ENCODE data around the gene PTGIR.
A peak's percentile ranks its signal among the peaks of the same experiment; 100 is the strongest.

The PTGIR gene

DNA sequence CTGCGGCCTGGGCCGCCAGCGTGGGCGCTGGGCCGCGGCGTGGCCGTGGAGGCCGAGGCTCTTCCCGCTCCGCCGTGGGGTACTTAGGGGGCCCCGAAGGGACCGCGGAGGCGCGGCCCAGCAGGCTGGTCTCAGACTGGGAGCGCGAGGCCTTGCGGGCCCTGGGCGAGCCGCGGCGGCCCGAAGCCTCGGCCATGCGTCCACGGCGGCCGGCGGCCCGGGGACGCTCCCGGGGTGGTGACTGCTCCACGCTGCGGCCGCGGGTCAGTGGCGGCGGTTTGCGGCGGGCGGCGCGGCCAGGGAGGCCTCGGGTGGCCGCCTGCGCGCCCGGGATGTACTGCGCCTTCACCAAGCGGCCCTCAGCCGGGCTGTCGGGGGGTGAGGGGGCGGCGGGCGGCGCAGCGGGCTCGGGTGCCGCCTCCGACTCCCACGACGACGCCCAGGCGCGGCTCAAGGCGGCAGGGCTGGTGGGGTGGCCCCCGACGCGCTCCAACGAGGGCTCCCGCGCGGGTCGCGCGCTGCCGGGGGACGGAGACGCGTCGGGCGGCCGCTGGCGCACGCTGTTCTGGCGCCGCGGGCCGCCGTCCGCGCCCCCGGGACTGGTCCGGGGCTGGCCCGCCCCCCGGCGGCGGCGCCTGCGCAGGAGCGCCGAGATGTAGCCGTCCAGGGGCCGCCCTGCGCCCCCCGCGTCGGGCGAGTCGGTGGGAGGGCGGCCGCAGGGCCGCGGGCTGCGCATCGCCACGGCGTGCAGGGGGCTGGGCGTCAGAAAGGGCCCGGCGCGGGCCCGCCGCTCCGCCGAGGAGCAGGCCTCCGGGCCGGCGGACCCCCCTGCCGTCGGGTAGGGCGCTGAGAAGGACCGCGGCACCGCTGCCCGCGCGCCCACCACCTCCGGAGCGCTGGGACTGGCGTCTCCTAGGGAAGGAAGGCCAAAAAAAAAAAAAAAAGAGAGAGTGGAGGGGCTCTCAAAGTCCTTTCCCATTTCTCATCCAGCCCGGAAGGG, 24.4 kb upstream of the PTGIR start:
- ATAC-seq = peak; percentile 36
- Mint-ChIP-seq H3K27me3 (peaks cover 72% of the 10 kb centered on the region), H3K27ac (no peak overlapping the region), H3K4me3 (no peak overlapping the region), H3K4me1 (peaks cover 9% of the 10 kb centered on the region), H3K36me3 (peaks cover 13% of the 10 kb centered on the region), H3K9me3 (peaks cover 6% of the 10 kb centered on the region)

- Mint-ChIP-seq H3K4me1 (peaks cover 9% of the 10 kb centered on the region), H3K36me3 (peaks cover 13% of the 10 kb centered on the region), H3K9me3 (peaks cover 6% of the 10 kb centered on the region), H3K27ac (no peak overlapping the region), H3K4me3 (peak overlapping the region; percentile 3), H3K27me3 (peaks cover 64% of the 10 kb centered on the region)
- peak; percentile 20 for ATAC-seq
Observed at GRCh38 chr19:46648060-46648960, 23.4 kb upstream of the PTGIR start.

DNA sequence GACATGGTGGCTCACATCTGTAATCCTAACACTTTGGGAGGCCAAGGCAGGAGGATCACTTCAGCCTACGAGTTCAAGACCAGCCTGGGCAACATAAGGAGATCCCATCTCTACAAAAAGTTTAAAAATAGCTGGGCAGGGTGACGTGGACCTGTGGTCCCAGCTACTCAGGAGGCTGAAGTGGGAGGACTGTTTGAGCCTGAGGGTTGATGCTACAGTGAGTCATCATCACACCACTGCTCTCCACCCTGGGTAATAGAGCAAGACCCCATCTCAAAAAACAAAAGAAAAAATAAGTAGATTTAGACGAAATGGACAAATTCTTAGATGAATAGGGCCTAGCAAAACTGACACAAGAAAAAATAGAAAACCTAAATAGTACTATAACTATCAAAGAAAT, 21.5 kb upstream of the PTGIR start:
- no peak for ATAC-seq
- H3K9me3 Mint-ChIP-seq = peaks cover 6% of the 10 kb centered on the region
- H3K4me3 Mint-ChIP-seq = no peak overlapping the region
- H3K27me3 Mint-ChIP-seq = peaks cover 62% of the 10 kb centered on the region
- H3K36me3 Mint-ChIP-seq = peaks cover 13% of the 10 kb centered on the region
- peaks cover 9% of the 10 kb centered on the region for H3K4me1 Mint-ChIP-seq
- no peak overlapping the region for H3K27ac Mint-ChIP-seq

GRCh38 chr19:46644720-46645119, 19.8 kb upstream of the PTGIR start:
- no peak for ATAC-seq
- Mint-ChIP-seq H3K27me3 (peaks cover 54% of the 10 kb centered on the region), H3K36me3 (peaks cover 8% of the 10 kb centered on the region), H3K4me3 (no peak overlapping the region), H3K27ac (no peak overlapping the region), H3K4me1 (peaks cover 9% of the 10 kb centered on the region), H3K9me3 (peaks cover 6% of the 10 kb centered on the region)

DNA sequence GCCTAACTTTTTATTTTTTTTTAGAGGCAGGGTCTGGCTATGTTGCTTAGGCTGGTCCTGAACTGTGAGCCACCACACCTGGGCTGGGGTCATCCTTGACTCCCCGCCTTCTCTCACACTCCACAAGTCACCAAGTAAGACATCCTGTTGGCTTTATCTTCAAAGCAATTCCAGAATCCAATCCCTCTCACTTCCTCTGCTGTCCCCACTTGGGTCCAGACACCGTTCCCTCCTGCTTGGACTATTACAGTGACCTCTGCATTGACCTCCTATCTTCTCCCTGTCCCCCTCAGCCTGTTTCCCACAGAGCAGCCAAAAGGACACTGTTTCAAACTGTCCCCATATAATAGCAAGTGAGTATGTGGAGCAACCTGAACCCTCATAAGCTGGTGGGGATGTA, 15.8 kb upstream of the PTGIR start:
- H3K27me3 Mint-ChIP-seq = peaks cover 30% of the 10 kb centered on the region
- no peaks in the 10 kb centered on the region for H3K9me3 Mint-ChIP-seq
- H3K36me3 Mint-ChIP-seq = no peaks in the 10 kb centered on the region
- H3K27ac Mint-ChIP-seq = no peak overlapping the region
- no peaks in the 10 kb centered on the region for H3K4me1 Mint-ChIP-seq
- no peak overlapping the region for H3K4me3 Mint-ChIP-seq
- no peak for ATAC-seq

DNA sequence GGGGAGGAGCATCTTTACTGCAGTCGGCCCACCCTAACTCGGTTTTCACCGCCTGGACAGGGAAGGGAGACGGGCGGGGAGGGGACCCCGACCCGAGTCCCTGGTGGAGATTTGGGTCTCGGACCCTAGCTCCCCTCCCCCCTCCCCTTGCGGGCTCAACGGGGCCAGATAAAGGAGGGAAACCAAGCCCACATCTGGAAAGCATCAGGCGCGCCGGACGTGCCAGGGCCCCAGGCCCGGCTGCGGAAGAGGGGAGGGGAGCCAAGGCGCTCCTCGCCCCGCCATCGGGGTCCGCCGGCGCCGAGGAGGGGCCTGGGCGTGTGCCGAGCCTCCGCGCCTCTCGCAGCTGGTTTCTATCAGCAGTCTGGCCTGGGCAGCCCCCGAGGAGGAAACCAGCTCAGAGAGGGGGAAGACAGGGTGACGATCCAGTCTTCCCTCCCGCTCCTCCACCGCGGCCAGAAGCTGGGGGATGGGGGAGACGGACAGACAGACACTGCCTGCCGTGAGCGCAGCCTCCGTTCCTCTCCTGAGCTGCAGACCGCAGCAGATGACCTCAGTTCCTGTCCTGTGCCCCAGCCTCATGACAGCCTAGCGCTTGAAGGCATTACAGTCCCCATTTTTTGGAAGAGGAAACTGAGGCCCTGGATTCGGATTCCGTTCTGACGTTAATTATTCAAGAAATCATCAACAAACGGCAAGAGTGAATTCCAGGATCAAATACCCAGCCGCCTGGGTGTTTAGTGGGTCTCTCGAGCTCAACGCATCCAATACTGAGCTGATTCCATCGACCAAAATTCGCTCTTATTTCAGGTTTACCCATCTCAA, 14.7 kb upstream of the PTGIR start:
- no peaks in the 10 kb centered on the region for H3K9me3 Mint-ChIP-seq
- H3K36me3 Mint-ChIP-seq = no peaks in the 10 kb centered on the region
- no peaks in the 10 kb centered on the region for H3K4me1 Mint-ChIP-seq
- no peak for ATAC-seq
- peaks cover 21% of the 10 kb centered on the region for H3K27me3 Mint-ChIP-seq
- no peak overlapping the region for H3K27ac Mint-ChIP-seq
- H3K4me3 Mint-ChIP-seq = no peak overlapping the region

DNA sequence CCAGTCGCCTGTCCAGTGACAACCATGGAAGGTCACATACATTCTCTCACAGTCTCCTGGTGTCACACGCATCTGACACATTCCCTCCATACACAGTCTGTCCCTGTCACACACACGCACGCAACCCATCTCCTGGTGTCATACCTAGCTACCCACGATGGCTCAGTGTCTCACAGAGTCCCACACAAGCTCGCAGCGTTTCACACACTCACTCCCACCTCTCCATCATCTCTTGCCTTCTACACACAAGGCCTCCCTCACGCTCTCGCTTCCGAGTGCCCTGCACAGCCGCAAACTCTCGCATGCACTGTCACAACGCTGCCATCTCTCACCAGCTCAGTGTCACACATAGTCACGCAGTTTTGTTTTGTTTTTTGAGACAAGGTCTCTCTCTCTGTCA, 12.3 kb upstream of the PTGIR start:
- Mint-ChIP-seq H3K4me3 (no peak overlapping the region), H3K36me3 (peaks cover 8% of the 10 kb centered on the region), H3K27me3 (peaks cover 9% of the 10 kb centered on the region), H3K27ac (no peak overlapping the region), H3K4me1 (peaks cover 8% of the 10 kb centered on the region), H3K9me3 (no peaks in the 10 kb centered on the region)
- no peak for ATAC-seq

GRCh38 chr19:46635920-46636761, 11.3 kb upstream of the PTGIR start, which contains the start of gene GNG8:
TSS of gene GNG8 (minus strand) at chr19:46636202. CDS start at chr19:46634682, 1,520 bp downstream.
- Mint-ChIP-seq H3K4me1 (peaks cover 16% of the 10 kb centered on the region), H3K27me3 (peaks cover 8% of the 10 kb centered on the region), H3K4me3 (peak within 1 kb of the TSS; percentile 85), H3K36me3 (peaks cover 19% of the 10 kb centered on the region), H3K27ac (no peak within 1 kb of the TSS), H3K9me3 (no peaks in the 10 kb centered on the region)
- peak; percentile 28 for ATAC-seq

DNA sequence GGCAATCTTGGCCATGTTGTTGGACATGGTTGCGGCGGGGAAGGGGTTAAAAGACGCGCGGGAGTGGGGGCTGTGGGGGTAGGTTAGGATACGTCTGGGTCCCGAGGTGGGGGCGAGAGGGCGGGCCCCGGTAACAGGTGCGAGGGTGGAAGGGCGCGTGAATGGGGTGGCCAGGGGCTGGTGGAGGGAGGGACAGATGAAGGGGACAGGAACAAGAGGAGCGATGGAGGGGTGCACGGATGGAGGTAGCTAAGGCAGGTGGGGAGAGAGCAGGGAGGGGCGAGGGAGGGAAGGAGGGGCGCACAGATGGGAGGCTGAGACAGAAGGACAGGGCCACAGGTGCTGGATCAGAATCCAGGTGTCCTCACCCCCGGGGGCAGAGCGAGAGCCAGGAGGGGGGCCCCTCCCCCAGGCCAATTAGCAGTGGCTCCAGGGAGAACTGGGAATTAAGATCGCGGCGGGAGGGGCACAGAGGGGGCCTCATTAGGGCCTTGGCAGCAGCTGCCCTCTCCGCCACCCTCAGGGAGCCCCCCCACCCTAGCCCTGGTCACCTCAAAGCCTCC, 9.8 kb upstream of the PTGIR start:
- H3K4me1 Mint-ChIP-seq = peaks cover 22% of the 10 kb centered on the region
- H3K36me3 Mint-ChIP-seq = peaks cover 20% of the 10 kb centered on the region
- H3K4me3 Mint-ChIP-seq = peak overlapping the region; percentile 85
- H3K9me3 Mint-ChIP-seq = no peaks in the 10 kb centered on the region
- peak; percentile 6 for ATAC-seq
- H3K27ac Mint-ChIP-seq = no peak overlapping the region
- no peaks in the 10 kb centered on the region for H3K27me3 Mint-ChIP-seq

DNA sequence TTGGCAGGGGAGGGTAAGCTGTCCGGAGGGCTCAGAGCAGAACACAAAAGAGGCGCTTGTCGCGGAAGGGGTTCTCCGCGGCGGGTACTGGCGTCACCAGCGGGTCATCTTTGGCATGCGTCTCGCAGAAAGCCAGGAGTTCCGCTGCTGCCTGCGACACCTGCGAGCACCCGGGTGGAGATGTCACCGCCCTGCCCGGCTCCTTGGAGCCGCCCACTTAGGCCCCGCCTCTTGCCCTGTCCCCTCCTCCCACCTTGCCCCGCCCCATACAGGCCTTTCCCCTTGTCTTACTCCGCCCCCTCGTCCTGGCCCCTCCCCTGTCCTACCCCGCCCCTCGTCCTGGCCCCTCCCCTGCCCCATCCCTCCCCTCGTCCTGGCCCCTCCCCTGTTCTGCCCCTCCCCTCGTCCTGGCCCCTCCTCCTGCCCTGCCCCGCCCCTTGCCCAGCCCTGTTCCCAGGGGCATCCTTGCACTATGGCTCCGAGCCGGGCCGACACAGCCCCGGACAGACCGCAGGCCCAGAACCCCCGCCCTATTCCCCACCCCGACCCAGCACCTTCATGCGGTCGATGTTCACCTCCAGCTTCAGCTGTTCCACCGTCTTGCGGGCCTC, 9.3 kb upstream of the PTGIR start:
- H3K4me1 Mint-ChIP-seq = peaks cover 23% of the 10 kb centered on the region
- peaks cover 20% of the 10 kb centered on the region for H3K36me3 Mint-ChIP-seq
- H3K4me3 Mint-ChIP-seq = peak overlapping the region; percentile 85
- no peaks in the 10 kb centered on the region for H3K27me3 Mint-ChIP-seq
- no peak overlapping the region for H3K27ac Mint-ChIP-seq
- peak; percentile 81 for ATAC-seq
- H3K9me3 Mint-ChIP-seq = no peaks in the 10 kb centered on the region

DNA sequence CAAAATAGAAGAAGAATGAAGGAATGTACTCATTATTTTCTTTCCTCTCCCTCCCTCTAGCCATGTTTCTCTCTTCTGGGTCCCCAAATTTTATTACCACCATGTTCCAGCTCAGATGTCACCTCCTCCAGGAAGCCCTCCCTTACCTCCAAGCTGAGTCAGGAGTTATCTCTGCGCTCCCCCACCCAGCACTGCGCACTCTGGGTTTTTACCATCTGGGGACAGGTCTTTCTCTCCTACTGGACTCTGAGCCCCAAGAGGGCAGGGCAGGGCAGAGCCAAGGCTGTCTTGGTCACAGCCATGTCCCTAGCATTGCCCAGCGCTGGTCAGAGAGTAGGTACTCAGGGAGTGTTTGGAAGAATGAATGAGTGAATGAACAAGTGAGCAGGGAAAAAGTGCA, 8.2 kb upstream of the PTGIR start:
- peaks cover 20% of the 10 kb centered on the region for H3K36me3 Mint-ChIP-seq
- ATAC-seq = no peak
- H3K27me3 Mint-ChIP-seq = no peaks in the 10 kb centered on the region
- H3K27ac Mint-ChIP-seq = no peak overlapping the region
- peak overlapping the region; percentile 85 for H3K4me3 Mint-ChIP-seq
- no peaks in the 10 kb centered on the region for H3K9me3 Mint-ChIP-seq
- peaks cover 28% of the 10 kb centered on the region for H3K4me1 Mint-ChIP-seq

GRCh38 chr19:46631481-46631880, 6.6 kb upstream of the PTGIR start:
- Mint-ChIP-seq H3K9me3 (no peaks in the 10 kb centered on the region), H3K27me3 (no peaks in the 10 kb centered on the region), H3K27ac (peak overlapping the region; percentile 18), H3K4me1 (peaks cover 42% of the 10 kb centered on the region), H3K4me3 (no peak overlapping the region), H3K36me3 (peaks cover 20% of the 10 kb centered on the region)
- no peak for ATAC-seq

GRCh38 chr19:46630586-46631205, 5.8 kb upstream of the PTGIR start:
- no peak overlapping the region for H3K27ac Mint-ChIP-seq
- no peaks in the 10 kb centered on the region for H3K27me3 Mint-ChIP-seq
- H3K36me3 Mint-ChIP-seq = peaks cover 20% of the 10 kb centered on the region

More at GRCh38 chr19:46630586-46631205, 5.8 kb upstream of the PTGIR start:
- Mint-ChIP-seq H3K9me3 (no peaks in the 10 kb centered on the region), H3K4me1 (peaks cover 49% of the 10 kb centered on the region), H3K4me3 (no peak overlapping the region)
- ATAC-seq = no peak
